Measurements from ENCODE around the gene COPRS. TPM values are rescaled to one million over a fixed set of nuclear protein-coding genes. Genes with fewer than 3 reads are reported as not detected.
A peak's percentile ranks its signal among the peaks of the same experiment; 100 is the strongest.

COPRS gene
- polyA plus RNA-seq, 3 donors, result 11.7 to 40.0 (median 38.9) TPM

DNA sequence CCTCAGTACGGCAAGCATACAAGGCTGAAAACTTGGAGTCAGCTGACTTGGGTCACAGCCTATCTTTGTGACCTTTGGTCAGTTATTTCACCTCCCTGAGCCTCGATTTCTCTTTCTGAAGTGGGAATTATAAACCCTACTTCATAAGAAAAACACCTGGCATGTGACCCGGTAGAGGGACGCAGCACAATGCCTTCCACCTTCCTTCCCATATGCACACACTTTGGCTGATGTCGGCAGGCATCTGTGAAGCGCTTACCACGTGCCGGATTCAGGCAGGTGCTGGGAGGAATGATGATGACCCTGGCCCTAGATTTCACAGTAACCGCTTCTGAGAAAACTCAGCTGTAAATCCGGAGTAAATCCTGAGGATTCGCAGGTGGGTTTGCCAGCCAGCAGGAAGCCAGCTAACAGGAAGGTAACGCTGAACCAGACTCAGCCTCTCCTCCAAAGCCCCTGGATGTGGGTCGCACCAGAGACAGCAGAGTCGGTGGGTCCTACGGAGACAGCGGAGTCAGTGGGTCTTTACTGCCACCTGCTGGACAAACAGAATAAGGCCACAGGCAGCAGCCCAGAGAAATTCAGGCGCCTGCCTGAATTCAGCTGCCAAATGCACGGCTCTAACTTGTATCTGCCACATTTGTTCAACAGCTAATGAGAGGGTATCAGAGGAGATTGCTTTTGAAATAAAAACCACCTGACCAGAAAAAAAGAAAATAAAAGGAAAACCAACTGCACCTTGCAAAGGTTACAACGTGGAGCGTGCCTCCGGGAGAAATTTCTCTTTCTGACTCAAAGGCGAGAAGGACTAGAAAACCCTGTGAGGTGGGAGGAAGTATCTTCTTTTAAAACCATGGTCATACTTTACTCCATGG is 16.6 kb downstream of the COPRS start:
- Histone ChIP-seq H2AFZ (ENCODE audit: insufficient read depth, low read depth, low read length, poor library complexity, severe bottlenecking) (peak overlapping the region; percentile 62), H3K79me2 (ENCODE audit: insufficient read depth, low read length) (no peaks in the 10 kb centered on the region), H3K36me3 (replicated peaks in 1 of 2; ENCODE audit: control insufficient read depth in 1 of 2, insufficient read depth in 2 of 2, low read length in 2 of 2) (no peaks in the 10 kb centered on the region), H3K9ac (ENCODE audit: insufficient read depth, low read length, poor library complexity, severe bottlenecking) (no peak overlapping the region), H4K20me1 (ENCODE audit: insufficient read depth, low read length) (no peaks in the 10 kb centered on the region), H3K4me3 (replicated peaks in 1 of 3; ENCODE audit: low read depth in 2 of 3, low read length in 3 of 3) (peak overlapping the region in 2 of 3 experiments; percentile 2 to 60), H3K9me3 (replicated peaks in 1 of 2; ENCODE audit: control insufficient read depth in 1 of 2, insufficient read depth in 1 of 2, low read length in 2 of 2) (peaks cover 0 to 4% of the 10 kb centered on the region in 2 donors), H3K4me2 (replicated peaks; ENCODE audit: extremely low read depth, low read length, poor library complexity, severe bottlenecking) (peak overlapping the region; percentile 63), H3K27ac (ENCODE audit: low read depth in 1 of 2, low read length in 2 of 2) (no peak overlapping the region), H3K27me3 (ENCODE audit: control insufficient read depth in 2 of 2, insufficient read depth in 2 of 2, low read length in 2 of 2) (no peaks in the 10 kb centered on the region), H3K4me1 (ENCODE audit: control insufficient read depth in 1 of 2, insufficient read depth in 2 of 2, low read length in 2 of 2) (peaks cover 15% of the 10 kb centered on the region in 2 donors)
- DNase-seq, result peak; percentile 50 to 72 (median 70)
- TF ChIP-seq, protein P1, sequence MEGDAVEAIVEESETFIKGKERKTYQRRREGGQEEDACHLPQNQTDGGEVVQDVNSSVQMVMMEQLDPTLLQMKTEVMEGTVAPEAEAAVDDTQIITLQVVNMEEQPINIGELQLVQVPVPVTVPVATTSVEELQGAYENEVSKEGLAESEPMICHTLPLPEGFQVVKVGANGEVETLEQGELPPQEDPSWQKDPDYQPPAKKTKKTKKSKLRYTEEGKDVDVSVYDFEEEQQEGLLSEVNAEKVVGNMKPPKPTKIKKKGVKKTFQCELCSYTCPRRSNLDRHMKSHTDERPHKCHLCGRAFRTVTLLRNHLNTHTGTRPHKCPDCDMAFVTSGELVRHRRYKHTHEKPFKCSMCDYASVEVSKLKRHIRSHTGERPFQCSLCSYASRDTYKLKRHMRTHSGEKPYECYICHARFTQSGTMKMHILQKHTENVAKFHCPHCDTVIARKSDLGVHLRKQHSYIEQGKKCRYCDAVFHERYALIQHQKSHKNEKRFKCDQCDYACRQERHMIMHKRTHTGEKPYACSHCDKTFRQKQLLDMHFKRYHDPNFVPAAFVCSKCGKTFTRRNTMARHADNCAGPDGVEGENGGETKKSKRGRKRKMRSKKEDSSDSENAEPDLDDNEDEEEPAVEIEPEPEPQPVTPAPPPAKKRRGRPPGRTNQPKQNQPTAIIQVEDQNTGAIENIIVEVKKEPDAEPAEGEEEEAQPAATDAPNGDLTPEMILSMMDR (IDR thresholded peaks at IDR 0.05), result peak; percentile 94
- H3K4me3 Mint-ChIP-seq, result no peak overlapping the region
- WGBS (ENCODE audit: insufficient coverage), result 20% methylated on average over 17 of the region's 22 CpGs
- H3K27ac Mint-ChIP-seq, result no peak overlapping the region
- H3K27me3 Mint-ChIP-seq (ENCODE audit: low read depth in 3 of 3), result peaks cover 0 to 3% (median 0%) of the 10 kb centered on the region in 3 donors
- peaks cover 1 to 9% (median 5%) of the 10 kb centered on the region in 7 donors for H3K9me3 Mint-ChIP-seq
- intact Hi-C loops (cut with micrococcal nuclease), result loop anchor here (2.0 to 5.0 kb wide), 4 partner anchors 285 to 405 kb away; no protein-coding TSS in a partner anchor
- no peaks in the 10 kb centered on the region for H3K36me3 Mint-ChIP-seq
- peaks cover 14% of the 10 kb centered on the region for H3K4me1 Mint-ChIP-seq

DNA sequence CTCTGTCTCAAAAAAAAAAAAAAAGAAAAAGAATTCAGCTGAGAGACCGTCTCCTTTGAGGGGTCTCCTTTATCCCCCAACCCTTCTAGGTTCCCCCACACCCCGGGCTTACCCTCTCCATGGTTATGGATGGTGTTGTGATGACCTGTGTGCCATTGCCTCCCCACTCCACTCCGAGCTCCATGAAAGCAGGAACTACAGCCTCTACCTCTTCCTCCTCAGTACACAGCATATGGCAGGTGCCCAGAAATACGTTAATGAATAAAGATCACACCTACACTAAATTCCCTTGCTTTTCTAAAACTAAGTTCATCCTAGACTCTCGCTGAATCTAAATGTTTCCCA is 17.2 kb downstream of the COPRS start:
- Histone ChIP-seq H3K4me3 (replicated peaks in 1 of 3; ENCODE audit: low read depth in 2 of 3, low read length in 3 of 3) (no peak overlapping the region), H3K9me3 (replicated peaks in 1 of 2; ENCODE audit: control insufficient read depth in 1 of 2, insufficient read depth in 1 of 2, low read length in 2 of 2) (peaks cover 0 to 4% of the 10 kb centered on the region in 2 donors), H3K4me1 (ENCODE audit: control insufficient read depth in 1 of 2, insufficient read depth in 2 of 2, low read length in 2 of 2) (peaks cover 15% of the 10 kb centered on the region in 2 donors), H3K9ac (ENCODE audit: insufficient read depth, low read length, poor library complexity, severe bottlenecking) (no peak overlapping the region), H3K27me3 (ENCODE audit: control insufficient read depth in 2 of 2, insufficient read depth in 2 of 2, low read length in 2 of 2) (no peaks in the 10 kb centered on the region), H3K36me3 (replicated peaks in 1 of 2; ENCODE audit: control insufficient read depth in 1 of 2, insufficient read depth in 2 of 2, low read length in 2 of 2) (no peaks in the 10 kb centered on the region), H2AFZ (ENCODE audit: insufficient read depth, low read depth, low read length, poor library complexity, severe bottlenecking) (no peak overlapping the region), H3K79me2 (ENCODE audit: insufficient read depth, low read length) (no peaks in the 10 kb centered on the region), H4K20me1 (ENCODE audit: insufficient read depth, low read length) (no peaks in the 10 kb centered on the region), H3K27ac (ENCODE audit: low read depth in 1 of 2, low read length in 2 of 2) (no peak overlapping the region), H3K4me2 (replicated peaks; ENCODE audit: extremely low read depth, low read length, poor library complexity, severe bottlenecking) (no peak overlapping the region)
- TF ChIP-seq, protein P1 (IDR thresholded peaks at IDR 0.05), result no peak
- Mint-ChIP-seq H3K9me3 (peaks cover 1 to 9% (median 5%) of the 10 kb centered on the region in 7 donors), H3K4me3 (no peak overlapping the region), H3K36me3 (no peaks in the 10 kb centered on the region), H3K27me3 (ENCODE audit: low read depth in 3 of 3) (peaks cover 0 to 3% (median 0%) of the 10 kb centered on the region in 3 donors), H3K27ac (no peak overlapping the region), H3K4me1 (peaks cover 14% of the 10 kb centered on the region)
- 49% methylated on average over 3 of the region's 5 CpGs for WGBS (ENCODE audit: insufficient coverage)
- intact Hi-C loops (cut with micrococcal nuclease), result loop anchor here (2.0 to 5.0 kb wide), 4 partner anchors 285 to 405 kb away; no protein-coding TSS in a partner anchor
- DNase-seq, result no peak

All from CD14-positive monocyte (primary cell).